ENCODE measurements around the gene DUSP8.

DNA sequence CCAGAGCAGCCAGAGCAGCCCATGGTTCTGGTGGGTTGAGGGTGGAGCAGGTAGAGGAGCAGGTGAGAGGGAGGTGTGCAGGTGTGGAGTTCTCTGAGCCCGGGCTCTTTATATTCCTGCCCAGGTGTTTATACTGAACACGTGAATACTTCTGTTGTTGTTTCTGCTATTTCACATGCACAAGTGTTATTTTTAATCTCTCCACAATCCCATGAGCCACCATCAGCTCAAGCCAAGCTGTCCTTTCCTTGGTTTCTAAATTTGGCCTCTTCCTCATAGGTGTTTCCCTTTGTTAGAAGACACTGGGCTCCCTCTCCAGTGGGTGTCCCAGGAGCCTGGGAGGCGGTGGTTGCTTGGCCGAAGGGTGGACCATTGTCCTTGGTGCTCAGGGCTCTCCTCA, 36.3 kb upstream of the DUSP8 start, which contains the start of gene KRTAP5-3:
- TF ChIP-seq EZH2 (IDR thresholded peaks at IDR 0.05) (no peak), POLR2AphosphoS5 (IDR thresholded peaks at IDR 0.05; ENCODE audit: borderline replicate concordance, low read depth, low read length) (no peak)
